ENCODE data around the gene VSX2. TPM values are rescaled to one million over a fixed set of nuclear protein-coding genes. Genes with fewer than 3 reads are reported as not detected.

Gene VSX2
- total RNA-seq, 2 donors from 2014 or later, result not detected

DNA sequence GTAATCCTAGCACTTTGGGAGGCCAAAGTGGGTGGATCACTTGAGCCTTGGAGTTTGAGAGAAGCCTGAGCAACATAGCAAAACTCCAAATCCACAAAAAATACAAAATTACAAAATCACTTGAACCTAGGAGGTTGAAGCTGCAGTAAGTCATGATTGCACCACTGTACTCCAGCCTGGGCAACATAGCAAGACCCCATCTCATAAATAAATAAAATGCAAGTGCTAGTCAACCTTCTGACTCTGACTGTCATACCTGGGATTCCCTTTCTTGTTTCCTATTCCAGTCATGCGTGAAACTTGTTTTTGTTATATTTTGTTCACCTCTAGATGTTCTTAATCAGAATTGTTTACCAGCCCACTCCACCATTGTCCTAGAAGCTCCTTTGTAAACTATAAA lies 32.1 kb downstream of the VSX2 start:
- intact Hi-C loops (cut with DNase I), result no loop called here
- TF ChIP-seq POLR2A (IDR thresholded peaks at IDR 0.05) (no peak), POLR2AphosphoS5 (IDR thresholded peaks at IDR 0.05) (no peak)
- no peak for DNase-seq (ENCODE audit: low spot score)
- WGBS, result 97% methylated on average over 1 of the region's 1 CpG
- H3K36me3 ChIP-seq, result no peaks in the 10 kb centered on the region
- H3K27ac ChIP-seq, result no peak overlapping the region
- no peaks in the 10 kb centered on the region for H3K4me1 ChIP-seq (replicated peaks)
- H3K4me3 ChIP-seq, result no peak overlapping the region
- H3K9me3 ChIP-seq, result no peaks in the 10 kb centered on the region
- no peaks in the 10 kb centered on the region for H3K27me3 ChIP-seq (replicated peaks; ENCODE audit: insufficient read depth)

GRCh38 chr14:74275241-74275841 lies 36.1 kb downstream of the VSX2 start:
- TF ChIP-seq POLR2A (IDR thresholded peaks at IDR 0.05) (no peak), CTCF (IDR thresholded peaks at IDR 0.05) (no peak), POLR2AphosphoS5 (IDR thresholded peaks at IDR 0.05) (no peak)
- H3K27ac ChIP-seq, result no peak overlapping the region
- H3K4me1 ChIP-seq (replicated peaks), result no peaks in the 10 kb centered on the region
- intact Hi-C loops (cut with DNase I), result no loop called here
- 44% methylated on average over 6 of the region's 6 CpGs for WGBS
- no peak overlapping the region for H3K4me3 ChIP-seq
- no peaks in the 10 kb centered on the region for H3K9me3 ChIP-seq
- DNase-seq (ENCODE audit: low spot score), result no peak
- H3K36me3 ChIP-seq, result no peaks in the 10 kb centered on the region
- no peaks in the 10 kb centered on the region for H3K27me3 ChIP-seq (replicated peaks; ENCODE audit: insufficient read depth)

DNA sequence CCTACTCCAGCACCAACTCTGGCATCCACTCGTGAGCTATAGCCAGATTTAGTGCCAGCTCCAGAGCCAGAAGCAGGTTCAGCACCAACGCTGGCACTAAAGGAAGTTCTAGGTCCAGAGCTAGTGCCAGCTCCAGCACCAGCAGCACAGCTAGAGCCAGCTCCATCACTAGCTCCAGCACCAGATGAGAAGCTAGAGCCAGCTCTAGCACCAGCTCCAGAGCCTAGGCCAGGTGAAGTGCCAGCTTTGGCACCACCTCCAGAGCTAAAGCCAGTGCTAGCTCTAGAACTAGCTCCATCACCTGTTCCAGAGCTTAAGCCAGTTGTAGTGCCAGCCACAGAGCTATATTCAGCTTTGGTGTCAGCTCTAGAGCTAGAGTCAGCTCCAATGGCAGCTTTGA lies 38.8 kb downstream of the VSX2 start:
- Histone ChIP-seq H3K36me3 (no peaks in the 10 kb centered on the region), H3K4me1 (replicated peaks) (no peaks in the 10 kb centered on the region), H3K27ac (no peak overlapping the region), H3K9me3 (no peaks in the 10 kb centered on the region), H3K27me3 (replicated peaks; ENCODE audit: insufficient read depth) (no peaks in the 10 kb centered on the region), H3K4me3 (no peak overlapping the region)
- TF ChIP-seq POLR2AphosphoS5 (IDR thresholded peaks at IDR 0.05) (no peak), POLR2A (IDR thresholded peaks at IDR 0.05) (no peak), CTCF (IDR thresholded peaks at IDR 0.05) (no peak)
- intact Hi-C loops (cut with DNase I), result no loop called here
- DNase-seq (ENCODE audit: low spot score), result no peak
- 93% methylated on average over 2 of the region's 2 CpGs for WGBS

DNA sequence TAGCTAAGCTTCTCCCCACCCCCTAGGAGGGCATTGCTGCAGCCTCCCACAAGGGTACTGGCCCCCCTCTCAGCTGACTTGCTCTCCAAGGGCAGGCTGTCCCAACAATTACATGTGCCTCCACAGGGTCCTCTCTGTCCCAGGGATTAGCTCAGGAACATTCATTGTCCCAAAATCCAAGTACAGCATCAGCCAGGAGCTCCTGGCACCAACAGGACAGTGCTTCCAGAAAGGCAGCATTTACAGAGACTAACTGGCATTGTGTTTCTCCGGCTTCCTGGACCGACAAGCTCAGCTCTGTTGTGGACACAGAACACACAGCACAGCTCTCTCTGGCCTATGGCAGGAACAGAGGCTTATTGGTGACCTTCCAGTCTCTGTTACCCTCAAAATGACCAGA lies 41.8 kb downstream of the VSX2 start:
- Histone ChIP-seq H3K4me3 (no peak overlapping the region), H3K4me1 (replicated peaks) (no peaks in the 10 kb centered on the region), H3K36me3 (peaks cover 0 to 4% of the 10 kb centered on the region in 2 donors), H3K9me3 (no peaks in the 10 kb centered on the region), H3K27ac (no peak overlapping the region), H3K27me3 (replicated peaks; ENCODE audit: insufficient read depth) (no peaks in the 10 kb centered on the region)
- WGBS, result 100% methylated on average over 2 of the region's 2 CpGs
- intact Hi-C loops (cut with DNase I), result no loop called here
- DNase-seq (ENCODE audit: low spot score), result no peak
- TF ChIP-seq POLR2A (IDR thresholded peaks at IDR 0.05) (no peak), POLR2AphosphoS5 (IDR thresholded peaks at IDR 0.05) (no peak), CTCF (IDR thresholded peaks at IDR 0.05) (no peak)

GRCh38 chr14:74286736-74287135 lies 47.5 kb downstream of the VSX2 start:
- intact Hi-C loops (cut with DNase I), result no loop called here
- Histone ChIP-seq H3K9me3 (no peaks in the 10 kb centered on the region), H3K4me1 (replicated peaks) (no peaks in the 10 kb centered on the region), H3K4me3 (no peak overlapping the region), H3K27ac (no peak overlapping the region), H3K27me3 (replicated peaks; ENCODE audit: insufficient read depth) (no peaks in the 10 kb centered on the region), H3K36me3 (peaks cover 7 to 11% of the 10 kb centered on the region in 2 donors)
- no peak for DNase-seq (ENCODE audit: low spot score)
- 93% methylated on average over 7 of the region's 7 CpGs for WGBS
- TF ChIP-seq POLR2A (IDR thresholded peaks at IDR 0.05) (no peak), POLR2AphosphoS5 (IDR thresholded peaks at IDR 0.05) (no peak), CTCF (IDR thresholded peaks at IDR 0.05) (no peak)

All from prostate gland (tissue), 2 donors.